Activated T-helper 9 cell treated with anti-CD3 and anti-CD28 coated beads, Interleukin-2, amount 50 U/mL, for 16 hours (primary cell): ENCODE results near the gene CSNK1D.

Experiments used
- DNase-seq: peaks from one replicate; pipeline ENCODE4 v3.0.0-alpha.2; 2020; ENCODE audit warnings: low read depth

Gene CSNK1D

GRCh38 chr17:82252511-82253178, 20.9 kb downstream of the CSNK1D start:
- DNase-seq, result no peak

- no peak for DNase-seq
Measured at GRCh38 chr17:82250868-82251500, 22.5 kb downstream of the CSNK1D start.

GRCh38 chr17:82249896-82250581, 23.5 kb downstream of the CSNK1D start:
- DNase-seq, result no peak

- DNase-seq, result no peak
Measured at GRCh38 chr17:82248815-82249674, 24.5 kb downstream of the CSNK1D start.

GRCh38 chr17:82247856-82248671, 25.4 kb downstream of the CSNK1D start:
- no peak for DNase-seq

GRCh38 chr17:82247182-82247823, 26.2 kb downstream of the CSNK1D start:
- DNase-seq, result no peak

GRCh38 chr17:82246365-82247181, 26.9 kb downstream of the CSNK1D start:
- DNase-seq, result no peak

- no peak for DNase-seq
Measured at GRCh38 chr17:82246040-82246364, 27.5 kb downstream of the CSNK1D start.

- DNase-seq, result no peak
Measured at GRCh38 chr17:82245134-82246039, 28.1 kb downstream of the CSNK1D start.

GRCh38 chr17:82244413-82245133, 28.9 kb downstream of the CSNK1D start:
- no peak for DNase-seq

GRCh38 chr17:82243648-82244412, 29.7 kb downstream of the CSNK1D start:
- no peak for DNase-seq

- no peak for DNase-seq
Measured at GRCh38 chr17:82242977-82243647, 30.4 kb downstream of the CSNK1D start.

GRCh38 chr17:82242698-82242976, 30.9 kb downstream of the CSNK1D start:
- DNase-seq, result no peak

- no peak for DNase-seq
Measured at GRCh38 chr17:82241926-82242697, 31.4 kb downstream of the CSNK1D start.

- DNase-seq, result peak; percentile 23
Measured at GRCh38 chr17:82241183-82241925, 32.1 kb downstream of the CSNK1D start.
